IMR-90 (cell line): ENCODE data around the gene TRIO. TPM values are rescaled to one million over a fixed set of nuclear protein-coding genes. Genes with fewer than 3 reads are reported as not detected.

Source experiments
- ATAC-seq: fragments of 200-7000 bp; cut with Tn5 transposase; 2 replicates; pipeline ENCODE4 v1.9.1; 2020; ENCODE audit warnings: low read depth, mild to moderate bottlenecking, moderate library complexity
- BruUV-seq: library from RNA; stranded (reverse); fragments of 400-500 nt; replicated peaks from 2 replicates; lab custom pipeline; 2021; lab: Mats Ljungman, UMichigan
- CTCF ChIA-PET: fragments of 300-600 bp; formaldehyde crosslinking; extraction: SDS; loops from one replicate; lab custom pipeline; 2021; ENCODE audit warnings: antibody characterized with exemption; lab: Yijun Ruan, JAX
- POLR2A ChIA-PET: fragments of 300-600 bp; sonication (Branson Sonifier 250); formaldehyde crosslinking; loops from one replicate; lab custom pipeline; 2022; ENCODE audit warnings: antibody characterized with exemption; ENCODE audit not compliant: unreplicated experiment; lab: Charles Lee
- DNase-seq: peaks from one replicate; pipeline ENCODE4 v3.0.0; 2013
- H2AFZ ChIP-seq: replicated peaks from 2 replicates; pipeline ENCODE3; 2013; ENCODE audit warnings: low read length, mild to moderate bottlenecking; ENCODE audit not compliant: poor library complexity
- H2AK5ac ChIP-seq: 2 replicates; pipeline ENCODE4 v1.6.1; 2013; ENCODE audit warnings: low read depth, low read length, inconsistent platforms
- H2AK9ac ChIP-seq: replicated peaks from 2 replicates; pipeline ENCODE3; 2013; ENCODE audit warnings: mild to moderate bottlenecking, low read depth, low read length, moderate library complexity; ENCODE audit not compliant: poor library complexity
- H2BK120ac ChIP-seq: 2 replicates; pipeline ENCODE4 v1.6.1; 2013; ENCODE audit warnings: low read depth, low read length, inconsistent platforms
- H2BK15ac ChIP-seq: 3 replicates; pipeline ENCODE4 v1.6.1; 2013; ENCODE audit warnings: low read depth, low read length, inconsistent platforms
- H2BK20ac ChIP-seq: 2 replicates; pipeline ENCODE4 v1.6.1; 2013; ENCODE audit warnings: low read depth, mild to moderate bottlenecking, inconsistent platforms, low read length, moderate library complexity
- H2BK5ac ChIP-seq: 2 replicates; pipeline ENCODE4 v1.6.1; 2013; ENCODE audit warnings: mild to moderate bottlenecking, low read depth, low read length, inconsistent platforms; ENCODE audit not compliant: poor library complexity, severe bottlenecking
- H3K14ac ChIP-seq: replicated peaks from 2 replicates; pipeline ENCODE4 v1.6.1; 2013; ENCODE audit warnings: low read depth, low read length, inconsistent platforms
- H3K18ac ChIP-seq: 2 replicates; pipeline ENCODE4 v1.6.1; 2013; ENCODE audit warnings: low read depth, low read length, control low read depth
- H3K23ac ChIP-seq: 2 replicates; pipeline ENCODE4 v1.6.1; 2013; ENCODE audit warnings: low read depth, low read length, inconsistent platforms
- H3K27ac ChIP-seq: 2 replicates; pipeline ENCODE4 v1.5.1; 2013; ENCODE audit warnings: mild to moderate bottlenecking, control low read depth, low read length; ENCODE audit not compliant: insufficient read depth
- H3K27me3 ChIP-seq: 2 replicates; pipeline ENCODE4 v1.6.1; 2013; ENCODE audit warnings: low read length; ENCODE audit not compliant: control insufficient read depth, insufficient read depth
- H3K36me3 ChIP-seq: 2 replicates; pipeline ENCODE4 v1.6.1; 2013; ENCODE audit warnings: low read length, mixed read lengths; ENCODE audit not compliant: control insufficient read depth, insufficient read depth
- H3K4ac ChIP-seq: 2 replicates; pipeline ENCODE4 v1.6.1; 2013; ENCODE audit warnings: low read depth, low read length, inconsistent platforms
- H3K4me1 ChIP-seq: 2 replicates; pipeline ENCODE4 v1.6.1; 2013; ENCODE audit warnings: low read length, mixed read lengths; ENCODE audit not compliant: control insufficient read depth, insufficient read depth
- H3K4me2 ChIP-seq: 2 replicates; pipeline ENCODE4 v1.6.1; 2013; ENCODE audit warnings: low read depth, mild to moderate bottlenecking, control low read depth, low read length, moderate library complexity
- H3K4me3 ChIP-seq: 2 replicates; pipeline ENCODE4 v1.5.1; 2013; ENCODE audit warnings: low read depth, mild to moderate bottlenecking, control low read depth, low read length, moderate library complexity; ENCODE audit not compliant: insufficient read depth
- H3K56ac ChIP-seq: 2 replicates; pipeline ENCODE4 v1.6.1; 2013; ENCODE audit warnings: low read length, inconsistent platforms; ENCODE audit not compliant: insufficient read depth; ENCODE audit errors: extremely low read depth
- H3K79me1 ChIP-seq, 2 experiments: 2 replicates each; pipeline ENCODE4 v1.6.1; 2013; ENCODE audit warnings: low read length in 2 of 2, inconsistent platforms in 1 of 2, low read depth in 1 of 2
- H3K9ac ChIP-seq: 2 replicates; pipeline ENCODE4 v1.6.1; 2013; ENCODE audit warnings: low read depth, low read length, control low read depth
- H3K9me1 ChIP-seq: 2 replicates; pipeline ENCODE4 v1.6.1; 2013; ENCODE audit warnings: low read length, inconsistent platforms; ENCODE audit not compliant: insufficient read depth
- H3K9me3 ChIP-seq: 2 replicates; pipeline ENCODE4 v1.6.1; 2013; ENCODE audit warnings: low read length; ENCODE audit not compliant: control insufficient read depth, insufficient read depth
- H4K20me1 ChIP-seq: 2 replicates; pipeline ENCODE4 v1.6.1; 2013; ENCODE audit warnings: low read length, inconsistent platforms; ENCODE audit not compliant: insufficient read depth
- H4K5ac ChIP-seq: 2 replicates; pipeline ENCODE4 v1.6.1; 2013; ENCODE audit warnings: mild to moderate bottlenecking, low read depth, low read length, control low read depth
- H4K8ac ChIP-seq, 2 experiments: 2 replicates each; pipeline ENCODE4 v1.6.1; 2013; ENCODE audit warnings: low read depth in 2 of 2, low read length in 2 of 2, control low read depth in 1 of 2, inconsistent platforms in 1 of 2
- H4K91ac ChIP-seq: 2 replicates; pipeline ENCODE4 v1.6.1; 2013; ENCODE audit warnings: low read depth, low read length, inconsistent platforms; ENCODE audit not compliant: insufficient read depth
- RAD21 ChIP-seq: IDR thresholded peaks from 2 replicates; pipeline ENCODE4 v1.6.1; 2012; ENCODE audit warnings: low read length, improper control_type of control experiment
- WGBS, 2 experiments: methylation state at CpG; one replicate each; pipeline versions ENCODE4 v1.1.5 to v1.1.7; 2013; ENCODE audit warnings: missing lambda C conversion rate in 2 of 2; ENCODE audit not compliant: insufficient read length in 1 of 2; ENCODE audit errors: extremely low coverage in 2 of 2; 5-methylcytosine and 5-hydroxymethylcytosine counted together
- dilution Hi-C: fragments of 300-500 bp; cut with HindIII; formaldehyde crosslinking; loops from one replicate; pipeline ENCODE4 v1.14.3; 2018; ENCODE audit warnings: low sequenced_read_pairs; ENCODE audit not compliant: unreplicated experiment
- in situ Hi-C: fragments of 300-500 bp; cut with MboI; formaldehyde crosslinking; loops from 3 replicates; pipeline ENCODE4 v1.14.3; 2019; ENCODE audit warnings: low sequenced_read_pairs, inconsistent platforms, mixed read lengths
- intact Hi-C: fragments of 100-400 bp; cut with micrococcal nuclease; formaldehyde crosslinking; loops from 2 replicates; pipeline ENCODE4 v1.10.0; 2022
- polyA plus RNA-seq, 3 experiments: library from polyadenylated mRNA; depleted of rRNA; stranded (reverse); fragments of >200 nt; gene quantifications; 2 replicates each; pipeline ENCODE4 v1.2.3, GENCODE V29; 2012; ENCODE audit warnings: low replicate concordance in 1 of 3
- total RNA-seq: library from RNA; depleted of rRNA; stranded (reverse); fragments of >200 nt; gene quantifications from 2 replicates; pipeline ENCODE4 v1.2.3, GENCODE V29; 2012

TRIO gene
- total and polyA plus RNA-seq, 2 of the 4 experiments (the other 2 are of a cell fraction): 206 to 522 TPM

GRCh38 chr5:14234204-14234603 is 91.1 kb downstream of the TRIO start:
- ATAC-seq: no peak
- Histone ChIP-seq H2AFZ (no peak overlapping the region), H3K14ac (0 out of 2 replicates have a peak overlapping the region, but pooled peaks have one; percentile 13), H3K9me3 (no peaks in the 10 kb centered on the region), H3K9ac (no peak overlapping the region), H3K27ac (peak overlapping the region; percentile 3; the same call in 1 of the 2 replicates), H4K5ac (no peak overlapping the region), H3K9me1 (peaks cover 42% of the 10 kb centered on the region), H3K4me3 (no peak overlapping the region), H4K91ac (no peak overlapping the region), H3K4me2 (no peak overlapping the region), H4K8ac (no peak overlapping the region), H3K23ac (peak overlapping the region; percentile 36; the same call in 1 of the 2 replicates), H4K20me1 (peaks cover 99% of the 10 kb centered on the region), H3K79me1 (peaks cover under 1 to 34% of the 10 kb centered on the region in 2 experiments; a peak in 2 of 4 replicates), H2BK120ac (no peak overlapping the region), H3K36me3 (peaks cover 16% of the 10 kb centered on the region), H3K4me1 (peaks cover 37% of the 10 kb centered on the region), H3K18ac (no peak overlapping the region), H2BK20ac (no peak overlapping the region), H2BK15ac (no peak overlapping the region), H2AK5ac (no peak overlapping the region), H3K27me3 (no peaks in the 10 kb centered on the region), H2AK9ac (no peak overlapping the region), H3K4ac (no peak overlapping the region), H3K56ac (no peak overlapping the region), H2BK5ac (peak overlapping the region; percentile 54)
- CTCF ChIA-PET: interaction anchor here (1.1 kb wide), 1 partner anchor 11 kb away, joined by 3 read pairs; no protein-coding TSS in a partner anchor
- POLR2A ChIA-PET: no interaction called here
- in situ Hi-C loops (no loop called here), dilution Hi-C loops (no loop called here), intact Hi-C loops (no loop called here)
- WGBS, 2 experiments: 100% methylated on average over 1 of the region's 3 CpGs; no CpG with 5 or more reads in 1 of the 2 experiments
- no peak for DNase-seq
- no TSS peak for BruUV-seq
- TF ChIP-seq RAD21: no peak
